Fibroblast of lung (primary cell): Measurements from ENCODE around the gene SLC22A17.

ENCODE experiments used
- EZH2 ChIP-seq: IDR thresholded peaks from 2 replicates; pipeline ENCODE4 v1.5.1; 2012; ENCODE audit warnings: low read length, control low read depth, mild to moderate bottlenecking; ENCODE audit errors: missing control alignments
- TF ChIP-seq, protein P1 (sequence below), 2 donors: IDR thresholded peaks in 1 of 2; conservative IDR thresholded peaks in 1 of 2; 1 replicate in 1 of 2; 2 replicates in 1 of 2; pipeline ENCODE4 v1.5.1; 2011 to 2012; ENCODE audit warnings: low read length in 2 of 2, control low read depth in 1 of 2, inconsistent platforms in 1 of 2, low read depth in 1 of 2, mild to moderate bottlenecking in 1 of 2

- TF ChIP-seq, protein P1, sequence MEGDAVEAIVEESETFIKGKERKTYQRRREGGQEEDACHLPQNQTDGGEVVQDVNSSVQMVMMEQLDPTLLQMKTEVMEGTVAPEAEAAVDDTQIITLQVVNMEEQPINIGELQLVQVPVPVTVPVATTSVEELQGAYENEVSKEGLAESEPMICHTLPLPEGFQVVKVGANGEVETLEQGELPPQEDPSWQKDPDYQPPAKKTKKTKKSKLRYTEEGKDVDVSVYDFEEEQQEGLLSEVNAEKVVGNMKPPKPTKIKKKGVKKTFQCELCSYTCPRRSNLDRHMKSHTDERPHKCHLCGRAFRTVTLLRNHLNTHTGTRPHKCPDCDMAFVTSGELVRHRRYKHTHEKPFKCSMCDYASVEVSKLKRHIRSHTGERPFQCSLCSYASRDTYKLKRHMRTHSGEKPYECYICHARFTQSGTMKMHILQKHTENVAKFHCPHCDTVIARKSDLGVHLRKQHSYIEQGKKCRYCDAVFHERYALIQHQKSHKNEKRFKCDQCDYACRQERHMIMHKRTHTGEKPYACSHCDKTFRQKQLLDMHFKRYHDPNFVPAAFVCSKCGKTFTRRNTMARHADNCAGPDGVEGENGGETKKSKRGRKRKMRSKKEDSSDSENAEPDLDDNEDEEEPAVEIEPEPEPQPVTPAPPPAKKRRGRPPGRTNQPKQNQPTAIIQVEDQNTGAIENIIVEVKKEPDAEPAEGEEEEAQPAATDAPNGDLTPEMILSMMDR (conservative IDR thresholded peaks at IDR 0.05 in 1 of 2, IDR thresholded peaks at IDR 0.05 in 1 of 2; ENCODE audit: low read depth in 1 of 2, low read length in 2 of 2), result no peak
- no peak for TF ChIP-seq EZH2
Measured at GRCh38 chr14:23361320-23361719, 8.6 kb upstream of the SLC22A17 start.
